Mucosa of descending colon (tissue), 3 donors: ENCODE measurements around the gene CEPT1. TPM values are rescaled to one million over a fixed set of nuclear protein-coding genes. Genes with fewer than 3 reads are reported as not detected.

Source experiments
- ATAC-seq: fragments of 200-7000 bp; cut with Tn5 transposase; one replicate; pipeline ENCODE4 v1.9.1; 2020; ENCODE audit warnings: mild to moderate bottlenecking, moderate library complexity
- DNase-seq, 3 donors: peaks; one replicate each; pipeline ENCODE4 v3.0.0-alpha.2; 2020
- H3K36me3 ChIP-seq: fragments of 200-600 bp; one replicate; pipeline ENCODE4 v1.8.0; 2021; ENCODE audit warnings: low read depth, mild to moderate bottlenecking
- H3K4me1 ChIP-seq: fragments of 200-600 bp; one replicate; pipeline ENCODE4 v1.8.0; 2021; ENCODE audit warnings: low read depth, mild to moderate bottlenecking
- H3K4me3 ChIP-seq: fragments of 200-600 bp; one replicate; pipeline ENCODE4 v1.8.0; 2021; ENCODE audit warnings: mild to moderate bottlenecking
- H3K9me3 ChIP-seq: fragments of 200-600 bp; one replicate; pipeline ENCODE4 v1.8.0; 2021; ENCODE audit warnings: mild to moderate bottlenecking
- intact Hi-C, 2 donors: fragments of 100-400 bp; cut with DNase I in 1 of 2; cut with micrococcal nuclease in 1 of 2; formaldehyde crosslinking; loops; one replicate each; pipeline versions ENCODE4 v1.11.0 to v1.11.1; 2022; cut with DNase I, micrococcal nuclease
- total RNA-seq, 3 donors: library from RNA; stranded (reverse); fragmentation: NEBNext Ultra II Directional in 2 of 3; extraction: Animal tissue kit (Norgen Biotek cat#: 25700) in 2 of 3; gene quantifications; one replicate each; pipeline versions ENCODE4 v1.2.1 to v1.2.4, GENCODE V29; 2021 to 2023
- TF ChIP-seq, protein P1 (sequence below): fragments of 200-600 bp; IDR thresholded peaks from one replicate; pipeline ENCODE4 v1.8.0; 2022; ENCODE audit warnings: antibody characterized with exemption, mild to moderate bottlenecking
- donor health status: DM: no; HTN: no; CAD: no; lungs with moderate emphysema.
- donor health status: DM: no; HTN: no; CAD: no.
- donor health status: DM: no; HTN: yes; CAD: no.

CEPT1 gene
- total RNA-seq, 3 donors from 2014 or later: 29.4 to 35.9 (median 31.0) TPM

DNA sequence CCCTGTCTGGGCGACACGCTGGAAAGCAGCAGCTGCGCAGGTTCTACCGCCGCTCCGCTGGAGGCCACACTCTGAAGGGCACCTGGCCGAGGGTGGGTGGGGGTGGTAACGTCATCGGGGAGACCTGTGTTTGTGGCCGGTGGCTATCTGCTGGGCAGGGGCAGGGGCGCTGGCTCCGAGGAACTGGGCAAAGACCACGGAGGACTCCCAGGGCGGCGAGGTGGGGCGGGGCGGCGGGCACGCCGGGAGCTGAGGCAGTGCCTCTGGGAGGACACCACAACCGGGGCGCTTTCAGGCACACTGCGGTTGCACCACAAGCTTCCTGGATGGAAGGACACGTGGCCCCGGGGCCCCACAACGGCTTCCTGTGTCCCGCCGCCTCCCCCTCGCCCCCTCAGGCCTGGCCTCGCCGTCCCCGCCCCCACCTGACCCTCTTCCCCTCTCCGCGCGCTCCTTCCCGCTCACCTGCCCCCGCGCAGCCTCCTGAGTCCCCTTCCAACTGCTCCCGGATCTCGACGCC is 63.7 kb downstream of the CEPT1 start:
- H3K4me3 ChIP-seq: peak overlapping the region; percentile 65
- ATAC-seq (peak; percentile 80), DNase-seq (peak; percentile 88 to 97 (median 90))
- H3K36me3 ChIP-seq: no peaks in the 10 kb centered on the region
- no peaks in the 10 kb centered on the region for H3K9me3 ChIP-seq
- TF ChIP-seq, protein P1, sequence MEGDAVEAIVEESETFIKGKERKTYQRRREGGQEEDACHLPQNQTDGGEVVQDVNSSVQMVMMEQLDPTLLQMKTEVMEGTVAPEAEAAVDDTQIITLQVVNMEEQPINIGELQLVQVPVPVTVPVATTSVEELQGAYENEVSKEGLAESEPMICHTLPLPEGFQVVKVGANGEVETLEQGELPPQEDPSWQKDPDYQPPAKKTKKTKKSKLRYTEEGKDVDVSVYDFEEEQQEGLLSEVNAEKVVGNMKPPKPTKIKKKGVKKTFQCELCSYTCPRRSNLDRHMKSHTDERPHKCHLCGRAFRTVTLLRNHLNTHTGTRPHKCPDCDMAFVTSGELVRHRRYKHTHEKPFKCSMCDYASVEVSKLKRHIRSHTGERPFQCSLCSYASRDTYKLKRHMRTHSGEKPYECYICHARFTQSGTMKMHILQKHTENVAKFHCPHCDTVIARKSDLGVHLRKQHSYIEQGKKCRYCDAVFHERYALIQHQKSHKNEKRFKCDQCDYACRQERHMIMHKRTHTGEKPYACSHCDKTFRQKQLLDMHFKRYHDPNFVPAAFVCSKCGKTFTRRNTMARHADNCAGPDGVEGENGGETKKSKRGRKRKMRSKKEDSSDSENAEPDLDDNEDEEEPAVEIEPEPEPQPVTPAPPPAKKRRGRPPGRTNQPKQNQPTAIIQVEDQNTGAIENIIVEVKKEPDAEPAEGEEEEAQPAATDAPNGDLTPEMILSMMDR: no peak
- H3K4me1 ChIP-seq: peaks cover 32% of the 10 kb centered on the region
- intact Hi-C loops: no loop called here

DNA sequence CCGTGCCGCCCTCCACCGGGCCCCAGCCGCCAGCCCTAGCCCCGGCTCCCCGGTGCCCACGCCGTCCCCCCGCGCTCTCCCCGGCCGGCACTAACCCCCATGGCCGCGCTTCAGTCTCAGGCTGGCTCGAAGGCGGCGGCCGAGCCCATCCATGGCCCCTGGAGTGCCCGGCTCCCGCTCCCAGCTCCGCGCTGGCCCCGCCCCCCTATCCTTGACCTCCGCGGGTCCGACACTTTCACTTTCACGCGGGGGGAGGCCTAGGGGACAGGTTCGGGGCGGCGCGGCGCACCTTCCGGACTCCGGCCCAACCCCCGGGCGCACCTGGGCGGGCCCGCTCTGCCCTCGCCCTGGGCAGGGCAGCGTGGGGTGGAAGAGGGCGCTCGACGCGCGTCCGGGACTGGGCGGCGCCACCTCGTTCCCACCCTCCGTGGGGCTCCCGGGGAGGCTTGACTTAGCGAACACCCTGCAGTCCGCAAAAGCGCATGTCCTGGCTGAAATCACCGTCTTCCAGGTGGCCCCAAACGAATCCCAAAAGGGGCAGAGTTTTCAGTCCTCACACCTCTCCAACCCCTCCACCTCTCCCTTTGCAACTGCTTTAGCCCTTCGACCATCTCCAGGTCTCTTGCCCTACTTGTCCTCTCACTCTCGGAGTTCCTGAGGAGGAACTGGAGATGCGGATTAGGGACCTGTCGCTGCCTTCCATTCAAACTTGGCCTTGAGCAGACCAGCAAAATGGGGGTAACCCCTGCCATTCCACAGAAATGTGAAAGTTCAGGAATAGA is 64.4 kb downstream of the CEPT1 start:
- Histone ChIP-seq H3K9me3 (no peaks in the 10 kb centered on the region), H3K4me1 (peaks cover 32% of the 10 kb centered on the region), H3K4me3 (peak overlapping the region; percentile 65), H3K36me3 (no peaks in the 10 kb centered on the region)
- peak; percentile 87 for ATAC-seq
- DNase-seq: peak; percentile 89 to 94 (median 94)
- intact Hi-C loops: no loop called here
- TF ChIP-seq, protein P1: no peak

DNA sequence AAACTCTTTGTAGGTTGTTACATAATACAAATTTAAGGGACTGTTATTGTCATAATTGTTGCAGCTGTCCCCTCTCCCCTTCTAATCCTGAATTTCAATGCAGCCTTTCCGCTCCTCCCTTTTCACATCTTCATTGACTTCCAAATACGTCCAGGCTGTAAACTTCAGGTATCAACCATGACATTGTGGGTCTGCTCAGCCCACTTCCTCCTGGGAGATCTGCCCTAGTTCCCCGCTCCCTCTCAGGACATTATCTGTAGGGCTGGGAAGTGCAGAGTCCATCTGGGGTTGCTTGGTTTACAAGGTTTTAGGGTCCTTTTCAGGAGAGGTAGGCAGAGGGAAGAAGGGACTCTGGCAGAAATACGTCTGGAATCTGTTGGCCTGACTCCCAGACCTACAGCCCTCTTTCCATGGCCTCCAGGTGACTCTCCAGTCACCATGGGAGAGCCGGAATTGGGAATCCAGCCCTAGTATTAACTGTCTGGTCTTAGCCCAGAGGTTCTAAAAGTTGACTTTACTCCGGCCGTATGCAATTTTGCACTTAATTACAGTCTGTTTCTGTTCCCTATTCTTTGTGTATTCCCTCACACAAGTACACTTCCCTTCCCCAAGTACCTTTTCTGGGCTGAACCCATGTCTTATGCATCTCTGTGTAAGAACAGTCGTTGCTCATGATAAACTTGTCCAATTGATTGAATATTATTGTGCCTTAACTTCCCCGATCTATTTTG is 65.1 kb downstream of the CEPT1 start:
- no peak overlapping the region for H3K4me3 ChIP-seq
- ATAC-seq (no peak), DNase-seq (no peak)
- intact Hi-C loops: no loop called here
- no peaks in the 10 kb centered on the region for H3K36me3 ChIP-seq
- no peaks in the 10 kb centered on the region for H3K9me3 ChIP-seq
- H3K4me1 ChIP-seq: peaks cover 30% of the 10 kb centered on the region
- TF ChIP-seq, protein P1: no peak

DNA sequence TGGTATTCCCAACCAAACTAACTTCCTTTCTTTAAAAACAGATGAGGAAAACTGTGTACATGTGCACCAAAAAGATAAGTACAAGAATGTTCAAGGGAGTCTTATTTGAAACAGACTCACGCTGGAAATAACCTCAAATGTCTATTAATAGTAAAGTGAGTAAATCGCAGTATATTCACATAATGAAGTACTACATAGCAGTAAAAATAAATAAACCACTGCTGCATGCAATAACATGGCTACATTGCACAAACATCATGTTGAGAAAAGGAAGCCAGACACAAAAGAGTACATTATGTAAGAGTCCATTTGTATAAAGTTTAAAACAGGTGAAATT is 65.7 kb downstream of the CEPT1 start:
- Histone ChIP-seq H3K9me3 (no peaks in the 10 kb centered on the region), H3K36me3 (no peaks in the 10 kb centered on the region), H3K4me1 (peaks cover 26% of the 10 kb centered on the region), H3K4me3 (no peak overlapping the region)
- DNase-seq (no peak), ATAC-seq (no peak)
- intact Hi-C loops: no loop called here
- TF ChIP-seq, protein P1: no peak

DNA sequence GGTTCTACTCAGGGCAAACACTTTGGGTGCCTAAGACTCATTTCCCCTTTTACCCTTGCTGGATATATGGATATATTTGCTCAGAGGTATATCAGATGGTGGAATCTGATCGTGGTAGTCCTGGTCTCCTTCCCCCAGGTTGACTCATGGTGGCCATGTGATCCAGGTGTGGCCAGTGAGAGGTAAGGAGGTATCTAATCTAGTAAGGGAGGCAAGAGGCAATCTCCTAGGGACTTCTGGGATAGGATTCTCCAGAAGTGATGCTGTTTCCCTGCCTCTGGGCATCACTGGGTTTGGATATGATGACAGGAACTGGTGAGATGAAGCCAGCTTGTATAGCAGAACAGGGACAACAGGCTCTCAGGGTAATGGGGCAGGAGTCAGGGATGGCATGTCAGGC is 68.9 kb downstream of the CEPT1 start:
- intact Hi-C loops: no loop called here
- TF ChIP-seq, protein P1: no peak

More for the DNA sequence above, 68.9 kb downstream of the CEPT1 start:
- Histone ChIP-seq H3K4me1 (peaks cover 10% of the 10 kb centered on the region), H3K4me3 (no peak overlapping the region), H3K9me3 (no peaks in the 10 kb centered on the region), H3K36me3 (no peaks in the 10 kb centered on the region)
- DNase-seq (no peak), ATAC-seq (no peak)
